Body of pancreas (tissue), 4 donors: Measurements from ENCODE around the gene GALNT7. TPM values are rescaled to one million over a fixed set of nuclear protein-coding genes. Genes with fewer than 3 reads are reported as not detected.

Experiments used
- ATAC-seq: fragments of 150-250 bp; one replicate; pipeline ENCODE4 v1.9.1; 2016
- DNase-seq, 4 donors: peaks; one replicate each; pipeline ENCODE4 v3.0.0-alpha.2; 2019
- H3K27ac ChIP-seq, 4 donors: fragments of 200-600 bp; sonication (generic); 1 replicate in 3 of 4; 2 replicates in 1 of 4; pipeline versions ENCODE4 v1.5.1 to v1.6.1; 2016 to 2019; ENCODE audit warnings: mild to moderate bottlenecking in 1 of 4, mixed read lengths in 1 of 4, moderate library complexity in 1 of 4
- H3K27me3 ChIP-seq, 2 donors: fragments of 200-600 bp; sonication (generic); one replicate each; pipeline ENCODE4 v1.6.0; 2016; ENCODE audit warnings: mild to moderate bottlenecking in 1 of 2
- H3K36me3 ChIP-seq, 2 donors: fragments of 200-600 bp; sonication (generic); replicated peaks in 1 of 2; 2 replicates each; pipeline ENCODE4 v1.5.1; 2016; ENCODE audit warnings: low read depth in 2 of 2; ENCODE audit not compliant: insufficient read depth in 1 of 2
- H3K4me1 ChIP-seq: fragments of 200-600 bp; sonication (generic); one replicate; pipeline ENCODE4 v1.6.0; 2016
- H3K4me3 ChIP-seq, 2 donors: fragments of 200-600 bp; sonication (generic); 1 replicate in 1 of 2; 2 replicates in 1 of 2; pipeline ENCODE4 v1.5.1; 2016 to 2019
- H3K9me3 ChIP-seq, 3 donors: fragments of 200-600 bp; sonication (generic); 1 replicate in 2 of 3; 2 replicates in 1 of 3; pipeline ENCODE4 v1.5.1; 2016
- POLR2A ChIP-seq, 3 donors: fragments of 450-650 bp; IDR thresholded peaks; one replicate each; pipeline ENCODE4 v1.6.1; 2016; ENCODE audit warnings: antibody characterized with exemption in 3 of 3, mild to moderate bottlenecking in 2 of 3
- WGBS, 2 donors: methylation state at CpG; one replicate each; pipeline ENCODE4 v1.1.5; 2017; 5-methylcytosine and 5-hydroxymethylcytosine counted together
- intact Hi-C: fragments of 100-400 bp; cut with DNase I; formaldehyde crosslinking; loops from one replicate; pipeline ENCODE4 v1.15.1; 2023
- total RNA-seq, 2 donors: library from RNA; depleted of rRNA; stranded (reverse); fragments of >200 nt; gene quantifications; one replicate each; pipeline ENCODE4 v1.1.0, GENCODE V29; 2016
- TF ChIP-seq, protein P1 (sequence below), 7 experiments: fragments of 450-650 bp in 4 of 7; fragments of 200-600 bp in 3 of 7; sonication (generic) in 3 of 7; IDR thresholded peaks; one replicate each; pipeline ENCODE4 v1.5.1; 2016 to 2019; ENCODE audit warnings: antibody characterized with exemption in 7 of 7

The GALNT7 gene
- total RNA-seq, 2 donors from 2014 or later: 20.4 to 32.4 TPM

GRCh38 chr4:173254646-173255045 is 86.0 kb downstream of the GALNT7 start:
- no peaks in the 10 kb centered on the region for H3K36me3 ChIP-seq
- no peak overlapping the region for H3K27ac ChIP-seq
- H3K4me1 ChIP-seq: peaks cover 18% of the 10 kb centered on the region
- ATAC-seq (no peak), DNase-seq (no peak)
- no peaks in the 10 kb centered on the region for H3K9me3 ChIP-seq
- intact Hi-C loops: loop anchor here (5.0 kb wide), 1 partner anchor 227 kb away; no protein-coding TSS in a partner anchor
- no peak for TF ChIP-seq POLR2A (IDR thresholded peaks at IDR 0.05)
- TF ChIP-seq, protein P1, sequence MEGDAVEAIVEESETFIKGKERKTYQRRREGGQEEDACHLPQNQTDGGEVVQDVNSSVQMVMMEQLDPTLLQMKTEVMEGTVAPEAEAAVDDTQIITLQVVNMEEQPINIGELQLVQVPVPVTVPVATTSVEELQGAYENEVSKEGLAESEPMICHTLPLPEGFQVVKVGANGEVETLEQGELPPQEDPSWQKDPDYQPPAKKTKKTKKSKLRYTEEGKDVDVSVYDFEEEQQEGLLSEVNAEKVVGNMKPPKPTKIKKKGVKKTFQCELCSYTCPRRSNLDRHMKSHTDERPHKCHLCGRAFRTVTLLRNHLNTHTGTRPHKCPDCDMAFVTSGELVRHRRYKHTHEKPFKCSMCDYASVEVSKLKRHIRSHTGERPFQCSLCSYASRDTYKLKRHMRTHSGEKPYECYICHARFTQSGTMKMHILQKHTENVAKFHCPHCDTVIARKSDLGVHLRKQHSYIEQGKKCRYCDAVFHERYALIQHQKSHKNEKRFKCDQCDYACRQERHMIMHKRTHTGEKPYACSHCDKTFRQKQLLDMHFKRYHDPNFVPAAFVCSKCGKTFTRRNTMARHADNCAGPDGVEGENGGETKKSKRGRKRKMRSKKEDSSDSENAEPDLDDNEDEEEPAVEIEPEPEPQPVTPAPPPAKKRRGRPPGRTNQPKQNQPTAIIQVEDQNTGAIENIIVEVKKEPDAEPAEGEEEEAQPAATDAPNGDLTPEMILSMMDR (IDR thresholded peaks at IDR 0.05): no peak
- no peak overlapping the region for H3K4me3 ChIP-seq
- H3K27me3 ChIP-seq: no peaks in the 10 kb centered on the region

- intact Hi-C loops: loop anchor here (5.0 kb wide), 1 partner anchor 230 kb away; no protein-coding TSS in a partner anchor
- Histone ChIP-seq H3K9me3 (no peaks in the 10 kb centered on the region), H3K27ac (no peak overlapping the region), H3K4me1 (peaks cover 13% of the 10 kb centered on the region), H3K27me3 (no peaks in the 10 kb centered on the region), H3K36me3 (no peaks in the 10 kb centered on the region), H3K4me3 (no peak overlapping the region)
- TF ChIP-seq, protein P1 (IDR thresholded peaks at IDR 0.05): no peak
- TF ChIP-seq POLR2A (IDR thresholded peaks at IDR 0.05): no peak
- DNase-seq (no peak), ATAC-seq (no peak)
- whole genome bisulfite sequencing, 2 donors: 70 to 75% methylated on average over 3 of the region's 3 CpGs
Observed at GRCh38 chr4:173256825-173257224, 88.2 kb downstream of the GALNT7 start.

DNA sequence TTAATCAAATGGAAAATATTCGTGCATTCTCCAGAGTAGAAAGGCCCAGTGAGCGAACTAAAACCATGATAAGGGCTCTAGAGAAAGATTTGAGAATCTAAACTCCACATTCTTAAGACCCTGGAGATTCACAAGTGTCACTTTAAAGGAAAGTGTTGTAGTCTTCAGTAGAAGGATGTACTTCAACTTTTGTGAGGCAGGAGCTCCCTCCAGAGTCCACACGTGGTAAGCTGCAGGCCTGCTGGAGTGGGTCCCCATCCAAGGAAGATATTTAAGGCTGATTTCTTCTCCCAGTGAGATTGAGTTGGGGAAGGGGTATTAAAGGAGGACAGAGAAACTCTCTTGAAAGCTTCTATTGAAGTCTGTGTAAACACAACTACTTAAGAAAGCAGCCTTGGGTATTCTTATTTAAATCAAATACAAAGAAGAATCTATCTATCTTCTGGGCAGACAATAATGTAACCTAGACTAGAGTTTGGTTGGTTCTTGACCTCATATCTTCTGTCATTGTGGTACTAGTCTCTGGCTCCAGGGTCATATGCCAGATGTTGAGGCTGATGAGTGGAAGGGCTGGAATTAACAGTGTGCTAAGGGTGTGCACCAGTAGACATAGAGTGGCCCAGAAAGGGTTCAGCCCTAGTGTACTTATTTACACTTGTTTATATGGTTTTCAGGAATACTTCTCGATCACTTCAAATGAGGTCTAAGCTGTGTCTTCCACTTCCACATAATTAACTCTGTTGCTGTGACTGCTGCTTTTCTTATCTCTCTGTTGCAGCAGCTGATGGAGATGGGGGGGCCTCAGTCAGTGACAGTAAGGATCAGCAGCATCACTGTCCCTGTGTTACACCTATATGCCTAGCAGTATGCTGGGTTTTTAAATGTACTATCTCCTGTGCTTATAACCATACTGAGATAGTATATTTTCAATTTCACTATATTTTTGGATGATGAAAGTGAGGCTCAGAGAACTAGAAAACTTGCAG is 89.4 kb downstream of the GALNT7 start:
- Histone ChIP-seq H3K9me3 (no peaks in the 10 kb centered on the region), H3K4me3 (no peak overlapping the region), H3K27ac (no peak overlapping the region), H3K36me3 (no peaks in the 10 kb centered on the region), H3K27me3 (no peaks in the 10 kb centered on the region), H3K4me1 (peaks cover 2% of the 10 kb centered on the region)
- ATAC-seq (peak; percentile 78), DNase-seq (peak; percentile 56 to 65 (median 62))
- WGBS, 2 donors: 26 to 43% methylated on average over 4 of the region's 4 CpGs
- intact Hi-C loops: loop anchor here (5.0 kb wide), 1 partner anchor 231 kb away; no protein-coding TSS in a partner anchor
- no peak for TF ChIP-seq POLR2A (IDR thresholded peaks at IDR 0.05)
- TF ChIP-seq, protein P1 (IDR thresholded peaks at IDR 0.05): peak; percentile 17 to 78 (median 72)

- TF ChIP-seq POLR2A (IDR thresholded peaks at IDR 0.05): no peak
- TF ChIP-seq, protein P1 (IDR thresholded peaks at IDR 0.05): no peak
- H3K4me1 ChIP-seq: no peaks in the 10 kb centered on the region
- WGBS, 2 donors: 80 to 84% methylated on average over 2 of the region's 2 CpGs
- H3K36me3 ChIP-seq: no peaks in the 10 kb centered on the region
- H3K27me3 ChIP-seq: no peaks in the 10 kb centered on the region
- H3K27ac ChIP-seq: no peak overlapping the region
- no peak overlapping the region for H3K4me3 ChIP-seq
- no peaks in the 10 kb centered on the region for H3K9me3 ChIP-seq
- intact Hi-C loops: loop anchor here (5.0 kb wide), 1 partner anchor 232 kb away; no protein-coding TSS in a partner anchor
- no peak for DNase-seq
- no peak for ATAC-seq
Observed at GRCh38 chr4:173258866-173259265, 90.3 kb downstream of the GALNT7 start.
